WTC11 (cell line): ENCODE measurements around the gene PRMT6.

Experiments used
- ATF2 ChIP-seq: sonication (generic); formaldehyde crosslinking; IDR thresholded peaks from 2 replicates; pipeline ENCODE4 v1.8.1; 2022; ENCODE audit warnings: low read depth, missing genetic modification reagents, borderline replicate concordance
- CTCF ChIP-seq: fragments of 200-600 bp; IDR thresholded peaks from 2 replicates; pipeline ENCODE4 v1.8.0; 2022; ENCODE audit warnings: antibody characterized with exemption
- E2F1 ChIP-seq: sonication (generic); formaldehyde crosslinking; IDR thresholded peaks from 2 replicates; pipeline ENCODE4 v1.8.0; 2022; ENCODE audit warnings: mild to moderate bottlenecking, missing genetic modification reagents
- JUN ChIP-seq: sonication (generic); formaldehyde crosslinking; IDR thresholded peaks from 2 replicates; pipeline ENCODE4 v1.8.0; 2023; ENCODE audit warnings: mild to moderate bottlenecking, missing genetic modification reagents
- ZNF263 ChIP-seq: sonication (generic); formaldehyde crosslinking; IDR thresholded peaks from 2 replicates; pipeline ENCODE4 v1.8.1; 2022; ENCODE audit warnings: low read depth, mild to moderate bottlenecking, moderate library complexity, missing genetic modification reagents
- TF ChIP-seq, protein P1 (sequence below): sonication (generic); formaldehyde crosslinking; IDR thresholded peaks from 2 replicates; pipeline ENCODE4 v1.8.0; 2022; ENCODE audit warnings: mild to moderate bottlenecking, missing genetic modification reagents

DNA sequence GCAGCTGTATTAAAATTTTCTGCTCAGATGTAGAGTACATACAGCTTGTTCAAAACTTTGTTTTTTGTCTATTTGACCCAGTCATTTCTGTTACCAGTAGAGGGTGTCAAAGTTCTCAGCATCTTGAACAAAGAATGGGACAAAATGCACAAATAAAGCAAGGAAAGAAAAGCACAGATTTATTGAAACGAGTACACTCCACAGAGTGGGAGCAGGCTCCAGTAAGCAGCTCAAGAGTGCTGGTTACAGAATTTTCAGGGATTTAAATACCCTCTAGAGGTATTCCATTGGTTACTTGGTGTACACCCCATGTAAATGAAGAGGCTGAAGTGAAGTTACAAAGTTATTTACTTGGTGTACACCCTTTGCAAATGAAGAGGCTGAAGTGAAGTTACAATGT is 8.9 kb upstream of the PRMT6 start:
- TF ChIP-seq, protein P1, sequence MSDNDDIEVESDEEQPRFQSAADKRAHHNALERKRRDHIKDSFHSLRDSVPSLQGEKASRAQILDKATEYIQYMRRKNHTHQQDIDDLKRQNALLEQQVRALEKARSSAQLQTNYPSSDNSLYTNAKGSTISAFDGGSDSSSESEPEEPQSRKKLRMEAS, result no peak
- TF ChIP-seq ATF2 (CRISPR knock-in tag) (no peak), E2F1 (CRISPR knock-in tag) (no peak), CTCF (no peak), ZNF263 (CRISPR knock-in tag) (no peak), JUN (CRISPR knock-in tag) (no peak)
